Measurements from ENCODE around the gene RAB25.

RAB25 gene

GRCh38 chr1:156117414-156118176, 56.6 kb downstream of the RAB25 start:
- peak overlapping the region; percentile 43 for H3K27ac ChIP-seq
- TF ChIP-seq FOXP2 (optimal IDR thresholded peaks at IDR 0.05; ENCODE audit: control extremely low read depth, extremely low read length, insufficient read depth) (no peak), EZH2 (IDR thresholded peaks at IDR 0.05) (no peak), POLR2AphosphoS5 (IDR thresholded peaks at IDR 0.05; ENCODE audit: borderline replicate concordance, low read depth, low read length) (no peak)
- H3K9ac ChIP-seq (ENCODE audit: insufficient read length), result peak overlapping the region; percentile 46
- no peak for DNase-seq (ENCODE audit: low read depth, low spot score)
- 0 out of 2 replicates have a peak overlapping the region, but pooled peaks have one; percentile 16 for H3K4me3 ChIP-seq
- 0 out of 2 replicates have a peak, but pooled peaks cover 5% of the 10 kb centered on the region for H3K36me3 ChIP-seq (ENCODE audit: insufficient read depth, low read length)
- H3K9me3 ChIP-seq (ENCODE audit: low read depth, low read length), result no peaks in the 10 kb centered on the region

GRCh38 chr1:156118177-156118868, 57.4 kb downstream of the RAB25 start:
- Histone ChIP-seq H3K9me3 (ENCODE audit: low read depth, low read length) (no peaks in the 10 kb centered on the region), H3K4me3 (peak overlapping the region; percentile 16; the same call in 1 of the 2 replicates), H3K27ac (peak overlapping the region; percentile 43), H3K36me3 (ENCODE audit: insufficient read depth, low read length) (0 out of 2 replicates have a peak, but pooled peaks cover 5% of the 10 kb centered on the region), H3K9ac (ENCODE audit: insufficient read length) (peak overlapping the region; percentile 46)
- DNase-seq (ENCODE audit: low read depth, low spot score), result no peak
- TF ChIP-seq EZH2 (IDR thresholded peaks at IDR 0.05), result no peak
- no peak for TF ChIP-seq FOXP2 (optimal IDR thresholded peaks at IDR 0.05; ENCODE audit: control extremely low read depth, extremely low read length, insufficient read depth)
- no peak for TF ChIP-seq POLR2AphosphoS5 (IDR thresholded peaks at IDR 0.05; ENCODE audit: borderline replicate concordance, low read depth, low read length)

- no peak overlapping the region for H3K27ac ChIP-seq
These were observed 58.7 kb downstream of the RAB25 start for GRCh38 chr1:156119503-156120209.

More at GRCh38 chr1:156119503-156120209, 58.7 kb downstream of the RAB25 start:
- Histone ChIP-seq H3K9ac (ENCODE audit: insufficient read length) (no peak overlapping the region), H3K9me3 (ENCODE audit: low read depth, low read length) (no peaks in the 10 kb centered on the region), H3K4me3 (no peak overlapping the region), H3K36me3 (ENCODE audit: insufficient read depth, low read length) (0 out of 2 replicates have a peak, but pooled peaks cover 5% of the 10 kb centered on the region)
- DNase-seq (ENCODE audit: low read depth, low spot score), result no peak
- TF ChIP-seq EZH2 (IDR thresholded peaks at IDR 0.05), result no peak
- no peak for TF ChIP-seq FOXP2 (optimal IDR thresholded peaks at IDR 0.05; ENCODE audit: control extremely low read depth, extremely low read length, insufficient read depth)
- TF ChIP-seq POLR2AphosphoS5 (IDR thresholded peaks at IDR 0.05; ENCODE audit: borderline replicate concordance, low read depth, low read length), result no peak
